ENCODE data around the gene SULT1E1.

DNA sequence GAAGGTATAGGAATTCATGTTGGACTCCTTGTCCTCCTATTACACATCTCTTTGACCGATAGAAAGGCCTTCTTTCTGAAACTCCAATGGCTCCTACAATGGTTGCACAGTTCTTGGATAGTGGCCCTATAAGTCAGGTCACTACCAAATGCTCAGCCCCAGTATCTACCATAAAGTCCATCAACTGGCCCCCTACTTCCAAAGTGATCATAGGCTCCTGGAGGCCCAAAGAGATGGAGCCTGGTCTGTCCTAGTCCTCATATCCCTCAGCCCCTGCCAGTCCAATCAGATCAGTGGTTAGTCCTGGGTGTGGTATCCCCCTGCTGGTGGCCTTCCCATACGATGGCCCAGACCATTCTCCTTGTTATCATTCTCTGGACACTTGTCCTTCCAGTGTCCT lies 30.3 kb downstream of the SULT1E1 start:
- TF ChIP-seq POLR2AphosphoS5 (IDR thresholded peaks at IDR 0.05) (no peak), POLR2A (IDR thresholded peaks at IDR 0.05) (no peak)
- TF ChIP-seq, protein P1, sequence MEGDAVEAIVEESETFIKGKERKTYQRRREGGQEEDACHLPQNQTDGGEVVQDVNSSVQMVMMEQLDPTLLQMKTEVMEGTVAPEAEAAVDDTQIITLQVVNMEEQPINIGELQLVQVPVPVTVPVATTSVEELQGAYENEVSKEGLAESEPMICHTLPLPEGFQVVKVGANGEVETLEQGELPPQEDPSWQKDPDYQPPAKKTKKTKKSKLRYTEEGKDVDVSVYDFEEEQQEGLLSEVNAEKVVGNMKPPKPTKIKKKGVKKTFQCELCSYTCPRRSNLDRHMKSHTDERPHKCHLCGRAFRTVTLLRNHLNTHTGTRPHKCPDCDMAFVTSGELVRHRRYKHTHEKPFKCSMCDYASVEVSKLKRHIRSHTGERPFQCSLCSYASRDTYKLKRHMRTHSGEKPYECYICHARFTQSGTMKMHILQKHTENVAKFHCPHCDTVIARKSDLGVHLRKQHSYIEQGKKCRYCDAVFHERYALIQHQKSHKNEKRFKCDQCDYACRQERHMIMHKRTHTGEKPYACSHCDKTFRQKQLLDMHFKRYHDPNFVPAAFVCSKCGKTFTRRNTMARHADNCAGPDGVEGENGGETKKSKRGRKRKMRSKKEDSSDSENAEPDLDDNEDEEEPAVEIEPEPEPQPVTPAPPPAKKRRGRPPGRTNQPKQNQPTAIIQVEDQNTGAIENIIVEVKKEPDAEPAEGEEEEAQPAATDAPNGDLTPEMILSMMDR (IDR thresholded peaks at IDR 0.05) = no peak
